ENCODE data around the gene GLT8D2.

GLT8D2 gene, protein sequence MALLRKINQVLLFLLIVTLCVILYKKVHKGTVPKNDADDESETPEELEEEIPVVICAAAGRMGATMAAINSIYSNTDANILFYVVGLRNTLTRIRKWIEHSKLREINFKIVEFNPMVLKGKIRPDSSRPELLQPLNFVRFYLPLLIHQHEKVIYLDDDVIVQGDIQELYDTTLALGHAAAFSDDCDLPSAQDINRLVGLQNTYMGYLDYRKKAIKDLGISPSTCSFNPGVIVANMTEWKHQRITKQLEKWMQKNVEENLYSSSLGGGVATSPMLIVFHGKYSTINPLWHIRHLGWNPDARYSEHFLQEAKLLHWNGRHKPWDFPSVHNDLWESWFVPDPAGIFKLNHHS

GRCh38 chr12:104049903-104050356, at the start of gene GLT8D2:
TSS of gene GLT8D2 (minus strand) at chr12:104050187. CDS start at chr12:104019648, 30,539 bp downstream.
- no peak within 1 kb of the TSS for H3K27ac ChIP-seq
- TF ChIP-seq ZFX (IDR thresholded peaks at IDR 0.05) = no peak
- no peak for TF ChIP-seq CTCF (conservative IDR thresholded peaks at IDR 0.05)

- TF ChIP-seq ZFX (IDR thresholded peaks at IDR 0.05) (no peak), CTCF (conservative IDR thresholded peaks at IDR 0.05) (no peak)
- no peak overlapping the region for H3K27ac ChIP-seq
These were observed 48.0 kb upstream of the GLT8D2 start for GRCh38 chr12:104097954-104098353.

GRCh38 chr12:104095289-104095688, 45.3 kb upstream of the GLT8D2 start:
- TF ChIP-seq CTCF (conservative IDR thresholded peaks at IDR 0.05) (no peak), ZFX (IDR thresholded peaks at IDR 0.05) (no peak)
- H3K27ac ChIP-seq = no peak overlapping the region

- no peak for TF ChIP-seq ZFX (IDR thresholded peaks at IDR 0.05)
- TF ChIP-seq CTCF (conservative IDR thresholded peaks at IDR 0.05) = no peak
- no peak overlapping the region for H3K27ac ChIP-seq
These were observed 44.3 kb upstream of the GLT8D2 start for GRCh38 chr12:104094284-104094683.

DNA sequence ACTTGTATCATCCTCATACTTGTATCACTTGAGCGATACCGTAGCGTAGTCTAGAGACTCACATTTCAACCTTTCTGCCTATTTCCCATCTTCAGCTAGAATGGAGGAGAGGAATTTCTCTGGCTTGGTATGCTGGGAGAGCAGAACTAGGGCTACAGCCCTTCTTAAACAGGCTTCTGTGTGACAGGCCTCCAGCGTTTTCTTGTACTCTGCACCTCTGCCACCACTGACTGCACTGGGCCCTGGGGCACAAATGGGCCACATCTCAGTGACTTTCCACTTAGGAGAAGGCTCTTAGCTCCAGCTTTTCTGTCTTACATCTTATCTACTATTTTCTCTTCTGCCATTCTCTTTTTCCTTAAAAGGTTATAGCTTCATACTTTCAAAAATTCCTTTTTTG, 41.1 kb upstream of the GLT8D2 start:
- TF ChIP-seq CTCF (conservative IDR thresholded peaks at IDR 0.05) = no peak
- TF ChIP-seq ZFX (IDR thresholded peaks at IDR 0.05) = no peak
- H3K27ac ChIP-seq = no peak overlapping the region

GRCh38 chr12:104090685-104091084, 40.7 kb upstream of the GLT8D2 start:
- no peak for TF ChIP-seq CTCF (conservative IDR thresholded peaks at IDR 0.05)
- TF ChIP-seq ZFX (IDR thresholded peaks at IDR 0.05) = no peak
- H3K27ac ChIP-seq = no peak overlapping the region

DNA sequence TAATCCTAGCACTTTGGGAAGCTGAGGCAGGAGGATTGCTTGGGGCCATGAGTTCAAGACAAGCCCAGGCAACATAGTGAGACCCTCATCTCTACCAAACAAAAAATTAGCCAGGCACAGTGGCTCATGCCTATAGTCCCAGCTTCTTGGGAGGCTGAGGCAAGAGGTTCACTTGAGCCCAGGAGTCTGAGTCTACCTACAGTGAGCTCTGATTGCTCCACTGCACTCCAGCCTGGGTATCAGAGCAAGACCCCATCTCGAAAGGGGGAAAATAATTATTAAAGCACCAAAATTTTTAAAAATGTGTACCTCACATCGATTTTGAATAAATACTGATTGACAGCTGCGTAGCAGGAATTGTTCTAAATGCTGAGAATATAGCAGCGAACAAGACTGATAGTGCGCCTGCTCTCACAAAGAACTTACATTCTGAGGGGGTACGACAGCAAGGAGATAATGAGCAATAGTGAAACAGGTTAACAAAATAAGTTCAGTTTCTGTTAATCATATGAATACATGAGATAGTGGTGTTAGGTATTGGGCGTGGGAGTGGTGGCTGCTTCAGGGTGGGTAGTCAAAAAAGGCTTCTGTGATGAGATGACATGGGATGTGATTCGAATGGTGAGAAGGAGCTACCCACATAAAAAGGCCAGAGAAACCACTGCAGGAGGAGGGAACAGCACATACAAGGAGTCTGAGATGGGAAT, 33.9 kb upstream of the GLT8D2 start:
- no peak overlapping the region for H3K27ac ChIP-seq
- no peak for TF ChIP-seq ZFX (IDR thresholded peaks at IDR 0.05)
- no peak for TF ChIP-seq CTCF (conservative IDR thresholded peaks at IDR 0.05)
